Mononuclear cell (primary cell): Measurements from ENCODE around the gene KCND2. TPM values are rescaled to one million over a fixed set of nuclear protein-coding genes. Genes with fewer than 3 reads are reported as not detected.

Experiments used
- H3K27me3 ChIP-seq: 2 replicates; pipeline ENCODE4 v1.6.0; 2011; ENCODE audit warnings: low read length, control low read depth; ENCODE audit not compliant: insufficient read depth
- H3K4me1 ChIP-seq: 2 replicates; pipeline ENCODE4 v1.5.1; 2011; ENCODE audit warnings: mild to moderate bottlenecking, low read length, control low read depth; ENCODE audit not compliant: insufficient read depth
- H3K4me3 ChIP-seq: 2 replicates; pipeline ENCODE4 v1.5.1; 2011; ENCODE audit warnings: mild to moderate bottlenecking, low read length, moderate library complexity
- H3K9me3 ChIP-seq: 2 replicates; pipeline ENCODE4 v1.5.1; 2011; ENCODE audit warnings: low read depth, mild to moderate bottlenecking, control low read depth, low read length
- total RNA-seq: library from RNA; depleted of rRNA; stranded (reverse); fragments of >200 nt; gene quantifications from one replicate; pipeline ENCODE4 v1.2.3, GENCODE V29; 2012

KCND2 gene
- total RNA-seq, 1 donor: not detected

DNA sequence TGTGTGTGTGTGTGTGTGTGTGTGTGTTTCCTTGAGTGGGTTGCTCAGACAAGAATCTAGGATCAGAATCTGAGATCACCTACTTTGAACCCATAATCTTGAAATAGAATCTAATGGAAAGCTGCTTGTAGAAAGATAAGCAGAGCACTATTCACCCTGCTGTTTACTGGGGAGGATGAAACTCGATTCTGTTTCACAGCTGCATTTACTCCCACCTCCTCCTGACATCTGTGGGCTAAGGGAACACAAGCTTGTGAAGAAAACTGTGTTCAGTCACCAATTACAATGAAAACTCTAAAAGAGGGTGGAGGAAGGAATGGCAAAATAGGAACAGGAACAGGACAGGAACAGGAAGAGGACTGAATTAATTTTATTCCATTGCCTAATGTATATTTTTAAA is 315.4 kb downstream of the KCND2 start:
- Histone ChIP-seq H3K27me3 (no peaks in the 10 kb centered on the region), H3K4me3 (no peak overlapping the region), H3K9me3 (no peaks in the 10 kb centered on the region), H3K4me1 (no peaks in the 10 kb centered on the region)

DNA sequence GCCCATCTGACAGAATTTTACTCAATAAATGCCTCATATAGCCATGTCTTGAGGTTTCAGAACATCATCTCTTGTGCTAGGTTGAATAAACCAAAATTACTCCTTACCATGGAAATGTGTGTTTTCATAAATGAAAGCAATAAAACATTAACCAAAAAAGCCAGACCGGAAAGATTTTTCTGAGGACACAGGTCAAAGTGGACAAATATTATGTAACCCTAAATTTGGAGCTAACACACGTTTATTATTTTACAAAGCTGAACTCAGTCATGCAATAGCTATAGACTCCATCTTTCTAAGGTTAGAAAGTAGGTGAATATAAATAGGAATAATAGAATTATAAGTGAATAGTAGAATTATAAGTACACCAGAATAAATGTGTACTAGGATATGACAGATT is 315.9 kb downstream of the KCND2 start:
- Histone ChIP-seq H3K27me3 (no peaks in the 10 kb centered on the region), H3K9me3 (no peaks in the 10 kb centered on the region), H3K4me1 (no peaks in the 10 kb centered on the region), H3K4me3 (no peak overlapping the region)

DNA sequence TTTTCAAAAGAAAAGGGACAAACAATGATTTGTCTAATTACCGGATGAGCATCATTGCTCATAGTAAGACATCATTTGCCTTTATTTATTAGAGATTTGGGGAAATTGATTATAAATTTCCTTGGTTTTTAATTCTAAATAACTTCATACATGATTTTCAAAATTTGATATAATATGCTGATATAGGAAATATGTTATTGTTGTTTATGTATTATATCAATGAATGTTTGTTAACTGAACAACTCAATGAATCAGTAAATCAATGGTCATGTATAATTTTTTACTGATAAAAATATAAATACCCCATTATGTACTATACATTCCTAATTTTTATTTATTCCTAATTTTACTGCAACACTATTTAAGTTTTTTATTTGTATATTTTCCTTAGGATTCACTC is 327.6 kb downstream of the KCND2 start:
- no peaks in the 10 kb centered on the region for H3K9me3 ChIP-seq
- H3K4me3 ChIP-seq: no peak overlapping the region

DNA sequence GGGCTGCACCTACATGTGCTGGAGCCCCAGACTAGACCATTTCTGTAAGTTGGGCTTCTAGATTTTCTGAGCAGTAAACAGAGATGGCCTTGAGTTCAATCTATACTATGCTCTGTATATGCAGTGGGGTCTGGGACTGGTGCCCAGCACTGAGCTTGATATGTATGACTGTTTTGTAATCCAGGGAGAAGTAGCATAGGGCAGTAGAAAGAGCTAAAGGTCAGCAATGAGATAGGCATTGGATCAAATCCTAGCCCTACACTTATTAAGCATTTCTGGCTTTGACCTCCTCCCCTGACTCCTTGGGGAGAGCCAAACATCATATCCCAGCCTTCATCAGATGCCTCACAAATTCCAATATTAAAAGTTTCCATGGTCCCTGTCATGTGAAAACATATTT is 330.4 kb downstream of the KCND2 start:
- Histone ChIP-seq H3K9me3 (no peaks in the 10 kb centered on the region), H3K4me1 (no peaks in the 10 kb centered on the region), H3K4me3 (no peak overlapping the region), H3K27me3 (no peaks in the 10 kb centered on the region)

More for the DNA sequence above, 327.6 kb downstream of the KCND2 start:
- Histone ChIP-seq H3K27me3 (no peaks in the 10 kb centered on the region), H3K4me1 (no peaks in the 10 kb centered on the region)

DNA sequence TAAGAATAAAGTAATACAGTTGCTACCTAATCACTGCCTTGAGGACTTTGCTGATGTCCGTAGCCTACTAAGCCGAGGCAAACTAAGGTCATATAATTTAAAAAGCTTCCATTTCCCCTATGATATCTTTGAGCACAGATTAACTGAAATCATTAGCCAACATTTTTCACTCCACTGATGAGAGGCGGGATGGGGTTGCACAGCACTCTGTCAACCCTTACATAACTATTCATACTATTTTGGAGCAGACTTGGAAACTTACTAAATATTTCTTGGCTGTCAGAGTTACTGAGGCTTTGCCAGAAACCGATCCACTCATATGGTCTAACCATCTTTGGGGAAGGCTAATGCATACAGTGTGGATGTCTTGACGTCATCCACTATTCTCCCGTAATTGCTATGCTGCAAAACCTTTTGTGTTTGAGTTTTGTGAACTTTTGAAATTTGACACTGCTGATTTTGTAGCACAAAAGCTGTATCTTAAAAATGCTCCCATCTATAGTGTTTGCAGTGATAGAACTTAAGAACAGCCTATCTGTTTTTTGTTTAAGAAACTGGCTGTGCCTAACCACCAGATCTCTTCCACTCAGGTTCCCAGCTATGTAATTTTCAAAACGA is 336.3 kb downstream of the KCND2 start:
- no peaks in the 10 kb centered on the region for H3K27me3 ChIP-seq
- no peaks in the 10 kb centered on the region for H3K9me3 ChIP-seq
- no peak overlapping the region for H3K4me3 ChIP-seq
- H3K4me1 ChIP-seq: no peaks in the 10 kb centered on the region

DNA sequence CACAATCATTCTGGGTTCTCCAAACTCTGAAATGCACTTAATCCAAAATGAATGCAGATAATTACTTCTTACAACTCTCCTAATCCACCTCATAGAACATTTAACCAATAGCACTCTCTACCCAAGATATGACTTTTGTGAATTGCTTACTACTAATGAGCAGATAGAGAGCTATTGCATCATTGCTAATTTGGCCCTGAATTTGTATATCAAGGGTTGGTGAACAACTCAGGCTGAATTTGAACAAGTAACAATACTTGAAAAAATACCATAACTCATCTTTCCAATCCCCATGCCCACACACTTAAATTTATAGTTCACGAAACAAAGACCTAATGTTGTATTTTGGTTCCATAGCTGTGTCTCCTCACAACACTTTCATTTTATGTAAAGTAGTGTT is 339.0 kb downstream of the KCND2 start:
- Histone ChIP-seq H3K9me3 (no peaks in the 10 kb centered on the region), H3K4me3 (no peak overlapping the region), H3K27me3 (no peaks in the 10 kb centered on the region), H3K4me1 (no peaks in the 10 kb centered on the region)

DNA sequence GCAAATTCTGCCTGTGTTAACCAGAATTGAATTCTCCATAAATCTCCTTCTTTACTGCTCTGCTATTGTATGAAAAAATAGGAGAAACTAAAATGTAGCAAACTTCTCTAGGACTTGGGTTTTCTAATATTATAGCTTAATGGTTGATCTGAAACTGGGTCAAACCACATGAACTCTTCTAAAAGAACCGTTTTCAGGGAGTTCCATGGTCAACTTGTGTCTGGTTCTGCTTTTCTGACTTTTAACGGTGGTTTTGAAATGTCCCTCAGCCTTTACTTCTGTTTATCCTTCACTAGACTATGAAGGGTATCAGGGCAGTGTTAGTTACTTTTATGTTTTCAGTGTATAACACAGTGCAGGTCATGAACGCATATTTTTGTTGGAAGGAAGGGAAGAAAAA is 342.7 kb downstream of the KCND2 start:
- Histone ChIP-seq H3K4me1 (no peaks in the 10 kb centered on the region), H3K27me3 (no peaks in the 10 kb centered on the region), H3K4me3 (no peak overlapping the region), H3K9me3 (no peaks in the 10 kb centered on the region)

DNA sequence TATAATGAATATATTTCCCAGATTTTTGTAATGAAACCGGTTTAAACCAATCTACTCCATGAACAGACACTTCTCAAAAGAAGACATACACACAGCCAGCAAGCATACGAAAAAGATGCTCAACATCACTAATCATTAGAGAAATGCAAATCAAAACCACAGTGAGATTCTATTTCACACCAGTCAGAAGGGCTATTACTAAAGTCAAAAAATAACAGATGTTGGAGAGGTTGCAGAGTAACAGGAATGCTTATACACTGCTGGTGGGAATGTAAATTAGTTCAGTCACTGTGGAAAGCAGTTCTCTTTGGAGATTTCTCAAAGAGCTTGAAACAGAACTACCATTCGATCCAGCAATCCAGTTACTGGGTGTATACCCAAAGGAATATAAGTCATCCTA is 344.3 kb downstream of the KCND2 start:
- no peaks in the 10 kb centered on the region for H3K9me3 ChIP-seq
- no peak overlapping the region for H3K4me3 ChIP-seq
- no peaks in the 10 kb centered on the region for H3K4me1 ChIP-seq
- H3K27me3 ChIP-seq: no peaks in the 10 kb centered on the region

DNA sequence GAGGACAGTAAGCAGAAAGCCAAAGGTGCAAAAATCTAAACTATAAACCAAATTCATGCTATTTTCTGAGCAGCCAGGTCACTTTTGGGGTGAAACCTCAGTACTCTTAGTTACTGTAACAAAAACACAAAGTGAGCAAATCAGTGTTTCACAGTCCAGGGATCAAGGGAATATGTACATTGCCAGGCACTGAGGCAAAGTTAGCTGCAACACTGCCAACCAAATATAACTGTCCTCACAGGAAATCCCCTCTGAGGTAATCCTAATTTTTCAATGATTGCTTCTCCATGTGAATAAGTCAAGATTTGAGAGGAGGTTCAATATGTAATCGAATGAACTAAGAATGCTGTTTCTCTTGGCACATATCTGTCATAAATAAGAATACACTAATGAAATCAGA is 355.3 kb downstream of the KCND2 start:
- Histone ChIP-seq H3K27me3 (no peaks in the 10 kb centered on the region), H3K9me3 (no peaks in the 10 kb centered on the region), H3K4me3 (no peak overlapping the region), H3K4me1 (no peaks in the 10 kb centered on the region)

DNA sequence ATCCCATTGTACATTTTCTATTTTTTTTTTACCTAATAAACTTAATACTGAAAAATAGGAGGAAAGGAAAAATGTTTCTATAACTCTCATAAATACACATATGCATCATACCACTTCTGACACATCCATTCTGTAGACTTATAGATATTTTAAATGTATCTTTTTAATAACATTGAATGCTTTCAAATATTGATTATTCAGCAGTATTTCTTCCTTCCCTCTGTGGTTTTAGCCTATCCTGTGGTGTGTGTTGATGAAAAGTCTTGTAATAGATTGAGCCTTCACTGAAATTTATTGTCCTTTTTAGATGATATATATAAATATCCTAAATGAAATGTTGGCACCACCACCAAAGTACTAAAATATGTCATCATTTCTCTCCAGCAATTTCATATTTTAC is 366.9 kb downstream of the KCND2 start:
- Histone ChIP-seq H3K9me3 (no peaks in the 10 kb centered on the region), H3K4me3 (no peak overlapping the region), H3K4me1 (no peaks in the 10 kb centered on the region), H3K27me3 (no peaks in the 10 kb centered on the region)

DNA sequence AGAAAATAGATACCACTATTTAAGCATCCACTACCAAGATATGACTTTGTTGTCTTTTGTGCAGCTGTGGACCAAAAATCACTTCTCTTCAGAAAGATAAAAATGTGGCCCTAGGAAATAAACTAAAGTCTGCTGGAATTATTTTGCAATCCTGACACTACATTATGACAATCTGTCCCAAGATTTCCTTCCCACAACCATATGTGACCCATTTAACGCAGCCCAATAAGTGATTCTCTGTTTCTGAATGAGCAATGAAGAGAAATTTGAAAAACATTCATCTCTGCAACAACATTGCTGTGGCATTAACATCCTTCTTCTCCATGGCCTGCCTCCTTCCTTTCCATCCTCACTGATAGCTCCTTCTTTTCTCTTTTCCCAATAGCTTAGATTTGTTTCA is 373.0 kb downstream of the KCND2 start:
- H3K4me1 ChIP-seq: no peaks in the 10 kb centered on the region
- H3K27me3 ChIP-seq: no peaks in the 10 kb centered on the region
- no peaks in the 10 kb centered on the region for H3K9me3 ChIP-seq
- no peak overlapping the region for H3K4me3 ChIP-seq

DNA sequence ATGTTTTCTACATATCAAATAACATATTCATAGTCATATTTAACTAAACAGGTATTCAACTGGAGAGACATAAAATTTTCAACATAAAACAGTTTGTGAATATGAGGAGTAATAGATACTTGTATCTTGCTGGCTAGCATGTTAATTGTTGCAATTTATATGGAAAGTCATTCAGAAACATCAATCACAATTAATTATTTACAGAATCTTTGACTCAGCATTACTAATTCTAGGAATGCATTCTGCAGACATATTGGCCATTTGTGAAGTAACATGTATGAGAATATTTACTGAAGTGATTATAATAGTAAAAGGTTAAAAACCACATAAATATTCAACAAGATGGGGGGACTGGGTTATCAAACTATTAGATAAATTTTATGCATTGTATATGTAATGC is 381.3 kb downstream of the KCND2 start:
- H3K27me3 ChIP-seq: no peaks in the 10 kb centered on the region
- H3K4me3 ChIP-seq: no peak overlapping the region
- H3K4me1 ChIP-seq: no peaks in the 10 kb centered on the region
- no peaks in the 10 kb centered on the region for H3K9me3 ChIP-seq

DNA sequence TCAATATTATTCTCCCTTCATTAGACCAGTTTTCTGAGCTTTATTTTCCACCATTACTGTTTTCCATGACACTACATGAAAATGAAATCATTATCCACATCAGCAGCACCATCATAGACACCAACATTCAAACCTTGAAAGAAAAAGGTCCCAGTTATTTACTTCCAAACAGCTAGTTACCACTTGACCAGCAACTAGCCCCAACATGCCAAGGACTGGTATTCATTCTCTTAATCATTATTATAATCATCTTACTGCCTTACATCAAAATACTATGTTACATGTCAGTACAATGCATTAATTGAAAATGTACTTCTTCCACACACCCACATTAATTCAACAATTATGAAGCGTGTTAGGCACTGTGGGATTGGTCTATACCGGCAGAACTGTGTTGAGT is 385.5 kb downstream of the KCND2 start:
- Histone ChIP-seq H3K4me3 (no peak overlapping the region), H3K27me3 (no peaks in the 10 kb centered on the region), H3K4me1 (no peaks in the 10 kb centered on the region), H3K9me3 (no peaks in the 10 kb centered on the region)

DNA sequence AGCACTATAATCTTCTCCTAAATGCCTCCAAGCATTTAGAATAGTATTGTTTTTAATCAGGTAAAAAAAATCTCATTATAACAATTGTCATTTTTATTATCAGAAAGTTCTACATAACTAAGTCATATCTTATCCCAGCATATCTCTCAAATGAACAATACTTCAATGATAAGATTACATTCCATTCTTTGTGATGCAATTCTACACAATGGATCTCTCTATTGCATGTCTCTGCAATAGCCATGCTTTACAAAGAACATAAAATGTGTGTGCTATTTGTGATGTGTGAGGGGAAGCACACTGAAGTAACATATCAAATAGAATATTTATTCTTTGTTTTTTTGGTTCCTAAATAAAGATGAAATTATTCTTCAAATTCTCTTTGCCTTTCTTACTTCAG is 389.3 kb downstream of the KCND2 start:
- Histone ChIP-seq H3K4me3 (no peak overlapping the region), H3K4me1 (no peaks in the 10 kb centered on the region), H3K27me3 (no peaks in the 10 kb centered on the region), H3K9me3 (no peaks in the 10 kb centered on the region)

DNA sequence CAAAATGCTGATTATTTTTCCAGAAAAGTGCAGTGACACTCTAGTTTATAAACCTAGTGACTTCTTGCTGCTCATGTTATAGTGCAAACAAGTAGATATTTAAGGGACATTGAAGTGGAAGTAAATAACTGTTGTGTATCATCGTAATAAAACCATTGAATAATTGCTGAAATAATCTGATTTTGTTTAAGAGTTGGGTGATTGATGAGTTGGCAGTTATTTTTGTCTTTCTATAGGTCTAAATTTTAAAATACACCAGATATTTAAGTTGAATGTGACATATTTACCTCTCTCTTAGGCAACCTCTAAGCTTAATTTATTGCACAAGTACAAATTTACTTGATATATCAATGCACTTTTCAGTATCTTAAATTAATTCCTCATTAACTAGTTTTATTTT is 392.1 kb downstream of the KCND2 start:
- Histone ChIP-seq H3K4me3 (no peak overlapping the region), H3K27me3 (peaks cover 7% of the 10 kb centered on the region), H3K9me3 (no peaks in the 10 kb centered on the region), H3K4me1 (no peaks in the 10 kb centered on the region)

DNA sequence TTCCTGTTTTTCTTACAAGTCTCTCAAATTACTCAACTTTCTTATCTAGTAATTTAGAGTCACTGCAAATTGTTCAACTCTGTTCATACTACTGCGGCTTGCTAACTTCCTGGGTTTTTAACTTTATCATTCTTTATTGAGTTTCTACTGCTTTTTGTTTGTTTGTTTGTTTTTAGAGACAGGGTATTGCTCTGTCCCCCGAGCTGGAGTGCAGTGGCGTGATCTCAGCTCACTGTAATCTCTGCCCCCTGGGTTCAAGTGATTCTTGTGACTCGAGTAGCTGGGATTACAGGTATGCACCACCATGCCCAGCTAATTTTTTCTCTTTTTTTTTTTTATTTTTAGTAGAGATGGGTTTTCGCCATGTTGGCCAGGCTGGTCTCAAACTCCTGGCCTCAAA is 402.1 kb downstream of the KCND2 start:
- Histone ChIP-seq H3K9me3 (no peaks in the 10 kb centered on the region), H3K4me3 (no peak overlapping the region), H3K27me3 (peaks cover 55% of the 10 kb centered on the region), H3K4me1 (no peaks in the 10 kb centered on the region)
